HG03159 (cell line): ENCODE results near the gene RHBDL2.
"Not testable (repeated sequence)": the region's sequence is repeated elsewhere in the genome, so short reads cannot be mapped to it uniquely, and the experiment has no call there.

Experiments
- ATAC-seq: cut with Tn5 transposase; IDR thresholded peaks from one replicate; pipeline ENCODE4 v1.9.1; 2021; ENCODE audit warnings: mild to moderate bottlenecking, moderate library complexity; ENCODE audit not compliant: unreplicated experiment

The RHBDL2 gene

GRCh38 chr1:38938722-38939260, 2.8 kb downstream of the RHBDL2 start:
- no peak for ATAC-seq

- no peak for ATAC-seq
These were observed 9.1 kb downstream of the RHBDL2 start for GRCh38 chr1:38932571-38932970.

DNA sequence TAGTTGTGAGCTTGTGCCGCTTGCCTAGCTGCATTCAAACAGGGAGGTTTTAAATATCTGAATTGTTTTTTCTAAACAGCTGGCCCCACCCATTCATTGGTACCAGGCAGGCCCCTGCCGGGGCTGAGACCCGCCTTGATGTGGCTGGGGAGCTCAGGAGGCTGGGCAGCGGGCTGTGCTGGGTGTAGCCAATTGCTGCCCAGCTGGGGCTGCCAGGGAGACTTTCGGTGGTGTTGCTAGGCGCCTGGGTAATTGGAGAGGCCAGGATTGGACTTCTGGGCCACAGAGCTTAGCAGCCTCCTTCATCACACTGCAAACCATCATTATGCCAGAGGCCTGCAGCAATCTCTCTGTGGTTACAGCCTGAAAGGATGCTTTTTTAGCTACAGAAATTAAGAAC, 12.2 kb downstream of the RHBDL2 start:
- no peak for ATAC-seq

DNA sequence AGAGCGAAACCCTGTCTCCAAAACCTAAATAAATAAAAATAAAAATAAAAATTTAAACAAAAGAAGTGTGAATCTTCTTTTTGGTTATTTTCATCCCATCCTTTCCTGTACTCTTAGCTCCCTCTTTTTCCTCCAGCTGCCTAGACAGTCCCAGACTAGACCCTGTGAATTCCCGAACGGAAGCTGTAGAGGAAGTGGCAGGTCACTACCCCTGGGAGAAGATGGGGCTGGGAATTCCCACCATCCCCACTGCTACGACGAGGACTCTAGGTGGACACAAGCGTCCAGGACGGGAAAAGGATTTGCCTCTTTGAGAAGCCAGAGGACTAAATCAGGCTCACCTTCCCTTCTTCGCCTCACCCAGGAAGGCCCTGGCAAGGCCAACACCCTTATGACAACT, 12.6 kb downstream of the RHBDL2 start:
- ATAC-seq: no peak

- no peak for ATAC-seq
These were observed 15.5 kb downstream of the RHBDL2 start for GRCh38 chr1:38926091-38926490.

DNA sequence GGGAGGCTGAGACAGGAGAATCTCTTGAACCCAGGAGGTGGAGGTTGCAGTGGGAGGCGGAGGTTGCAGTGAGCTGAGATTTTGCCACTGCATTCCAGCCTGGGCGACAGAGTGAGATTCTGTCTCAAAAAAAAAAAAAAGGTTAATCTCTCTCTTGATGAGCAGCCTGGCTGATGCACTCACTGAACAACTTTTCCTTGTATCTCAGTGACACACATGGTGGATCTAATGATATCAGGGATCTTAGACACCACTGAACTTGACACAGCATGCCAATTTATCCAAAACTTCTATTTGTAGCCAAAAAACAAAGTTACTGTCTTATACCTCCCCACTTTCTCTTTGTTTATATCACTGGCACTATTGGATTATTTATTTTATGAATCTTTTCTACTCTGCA, 16.2 kb downstream of the RHBDL2 start:
- no peak for ATAC-seq

DNA sequence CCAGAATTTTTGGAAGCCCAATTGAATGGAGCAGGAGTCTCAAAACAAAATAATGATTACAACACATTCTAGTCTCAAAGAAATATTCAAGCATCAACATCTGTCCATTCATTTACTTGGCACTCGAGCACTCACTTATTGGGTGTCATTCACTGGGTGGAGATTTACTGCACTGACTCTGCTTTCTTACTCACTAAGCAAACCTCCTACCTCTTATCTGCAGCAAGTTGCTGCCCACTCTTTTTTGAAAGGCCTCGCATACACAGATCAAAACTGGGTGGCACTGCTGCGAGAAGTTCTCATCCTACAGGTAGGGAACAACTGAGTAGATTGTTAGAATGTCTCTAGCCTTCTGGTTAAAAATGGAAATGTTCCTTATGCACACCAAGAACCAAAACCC, 18.0 kb downstream of the RHBDL2 start:
- no peak for ATAC-seq

DNA sequence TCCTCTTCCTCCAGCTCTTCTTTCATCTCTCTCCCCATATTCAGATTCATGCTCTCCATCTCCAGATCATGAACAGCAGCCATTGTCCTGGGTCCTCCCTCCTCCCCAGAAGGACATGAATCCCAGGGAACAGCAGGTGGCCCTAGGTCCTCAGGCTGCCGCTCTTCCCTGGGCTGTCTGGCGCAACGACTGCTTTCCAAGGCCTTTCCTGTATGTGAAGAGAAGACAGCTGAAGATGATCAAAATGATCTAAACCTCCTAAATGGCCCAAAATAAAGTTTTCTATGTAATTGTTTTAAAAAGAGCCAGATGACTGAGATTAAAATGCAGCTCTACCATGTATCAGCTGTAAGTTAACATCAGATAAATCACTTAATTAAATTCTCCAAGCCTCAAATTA, 22.5 kb downstream of the RHBDL2 start:
- ATAC-seq: no peak

DNA sequence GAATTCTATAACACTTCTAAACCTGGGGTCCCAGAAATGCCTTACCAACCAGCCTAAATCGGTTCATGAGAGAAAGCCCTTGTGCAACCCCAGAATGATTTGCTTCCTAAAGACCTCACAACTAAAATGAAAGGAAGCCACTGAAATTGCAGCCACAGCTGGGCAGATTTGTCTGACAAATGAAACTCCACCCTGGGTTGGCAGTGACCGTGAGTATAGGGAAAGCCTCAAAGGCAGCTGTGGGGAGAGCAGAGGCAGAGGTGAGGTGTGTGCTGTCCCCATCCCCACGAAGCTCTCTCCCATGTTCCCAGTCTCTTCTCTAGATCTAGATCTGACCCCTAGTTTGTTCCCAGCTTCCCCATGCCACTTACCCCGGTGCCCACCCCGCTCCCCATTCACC, 23.1 kb downstream of the RHBDL2 start:
- ATAC-seq: no peak

DNA sequence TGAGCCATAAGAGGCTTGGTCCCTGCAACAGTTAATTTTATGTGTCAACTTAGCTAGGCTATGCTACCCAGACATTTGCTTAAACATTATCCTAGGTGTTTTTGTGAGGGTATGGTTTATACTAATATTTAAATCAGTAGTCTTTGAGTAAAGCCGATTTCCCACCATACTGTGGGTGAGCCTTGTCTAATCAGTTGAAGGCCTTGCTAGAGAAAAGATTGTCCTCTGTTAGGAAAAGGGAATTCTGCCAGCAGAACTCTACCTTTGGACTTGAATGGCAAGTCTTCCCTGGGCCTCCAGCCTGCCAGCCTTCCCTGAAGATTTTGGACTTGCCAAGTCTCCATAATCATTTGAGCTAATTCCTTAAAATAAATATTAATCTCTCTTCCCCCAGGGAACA, 23.9 kb downstream of the RHBDL2 start:
- ATAC-seq: no peak

- no peak for ATAC-seq
These were observed 24.3 kb downstream of the RHBDL2 start for GRCh38 chr1:38917337-38917736.

DNA sequence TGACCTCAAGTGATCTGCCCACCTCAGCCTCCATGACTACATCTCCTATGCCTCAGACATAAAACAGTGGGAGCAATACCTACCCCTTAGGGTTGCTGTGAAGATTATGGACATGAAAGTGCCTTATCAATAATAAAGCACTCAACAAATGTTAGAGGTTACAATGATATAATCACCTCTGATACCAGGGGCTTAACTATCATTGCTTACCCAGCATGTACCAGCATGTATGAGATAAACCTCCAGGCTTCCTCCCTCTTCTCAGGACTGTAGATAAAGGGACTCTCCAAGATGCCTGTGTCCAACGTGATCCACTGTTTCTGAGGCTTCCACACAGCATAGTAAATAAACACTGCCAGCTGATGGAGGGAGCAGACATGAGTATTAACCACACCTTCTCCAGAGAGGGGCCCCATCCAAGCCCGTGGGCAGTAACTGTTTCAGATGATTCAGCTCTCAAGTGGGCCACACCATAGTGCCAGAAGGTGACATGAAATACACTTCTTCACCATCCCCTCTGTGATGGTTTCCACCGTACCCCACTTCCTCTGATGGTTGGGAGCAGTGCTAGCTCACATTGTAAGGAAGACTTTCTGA, 26.2 kb downstream of the RHBDL2 start:
- ATAC-seq: no peak

DNA sequence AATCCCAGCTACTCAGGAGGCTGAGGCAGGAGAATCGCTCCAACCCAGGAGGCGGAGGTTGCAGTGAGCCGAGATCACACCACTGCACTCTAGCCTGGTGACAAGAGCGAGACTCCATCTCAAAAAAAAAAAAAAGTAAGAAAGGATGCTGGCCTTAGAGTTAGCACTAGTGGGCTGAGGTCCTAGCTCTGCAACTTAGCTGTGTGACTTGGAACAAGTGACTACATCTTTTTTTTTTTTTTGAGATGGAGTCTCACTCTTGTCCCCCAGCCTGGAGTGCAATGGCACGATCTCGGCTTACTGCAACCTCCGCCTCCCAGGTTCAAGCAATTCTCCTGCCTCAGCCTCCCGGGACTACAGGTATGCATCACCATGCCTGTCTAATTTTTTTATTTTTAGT, 26.7 kb downstream of the RHBDL2 start:
- not testable (repeated sequence) for ATAC-seq

DNA sequence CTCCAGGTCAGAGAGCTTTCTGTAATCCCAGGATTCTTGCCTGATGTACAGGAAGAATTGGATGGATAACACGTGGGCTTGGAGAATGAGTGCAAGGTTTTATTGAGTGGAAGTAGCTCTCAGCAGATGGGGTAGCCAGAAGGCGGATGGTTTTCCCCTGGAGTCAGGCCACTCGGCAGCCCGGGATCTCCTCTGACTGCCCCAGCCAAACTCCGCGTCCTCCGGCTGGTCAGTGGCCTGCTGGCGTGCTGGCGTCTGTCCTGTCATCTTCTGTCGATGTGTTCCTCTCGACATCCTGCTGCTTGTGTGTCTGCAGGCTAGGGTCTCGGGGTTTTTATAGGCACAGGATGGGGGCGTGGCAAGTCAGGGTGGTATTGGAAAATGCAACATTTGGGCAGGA, 32.8 kb downstream of the RHBDL2 start:
- no peak for ATAC-seq

DNA sequence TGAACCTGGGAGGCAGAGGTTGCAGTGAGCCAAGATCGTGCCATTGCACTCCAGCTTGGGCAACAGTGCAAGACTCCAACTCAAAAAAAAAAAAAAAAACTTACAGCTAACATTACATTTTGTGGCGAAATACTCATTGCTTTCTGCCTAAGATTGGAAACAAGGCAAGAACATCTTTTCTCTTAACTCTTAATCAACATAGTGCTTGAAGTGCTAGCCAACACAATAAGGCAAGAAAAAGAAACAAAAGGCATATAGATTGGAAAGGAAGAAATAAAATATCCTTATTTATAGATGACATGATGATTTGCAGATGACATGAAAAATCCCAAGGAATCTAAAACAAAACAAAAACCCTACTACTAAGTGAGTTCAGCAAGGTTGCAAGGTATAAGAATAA, 35.6 kb downstream of the RHBDL2 start:
- no peak for ATAC-seq

GRCh38 chr1:38899560-38899959, 42.1 kb downstream of the RHBDL2 start:
- no peak for ATAC-seq

- no peak for ATAC-seq
These were observed 42.9 kb downstream of the RHBDL2 start for GRCh38 chr1:38898653-38899230.

DNA sequence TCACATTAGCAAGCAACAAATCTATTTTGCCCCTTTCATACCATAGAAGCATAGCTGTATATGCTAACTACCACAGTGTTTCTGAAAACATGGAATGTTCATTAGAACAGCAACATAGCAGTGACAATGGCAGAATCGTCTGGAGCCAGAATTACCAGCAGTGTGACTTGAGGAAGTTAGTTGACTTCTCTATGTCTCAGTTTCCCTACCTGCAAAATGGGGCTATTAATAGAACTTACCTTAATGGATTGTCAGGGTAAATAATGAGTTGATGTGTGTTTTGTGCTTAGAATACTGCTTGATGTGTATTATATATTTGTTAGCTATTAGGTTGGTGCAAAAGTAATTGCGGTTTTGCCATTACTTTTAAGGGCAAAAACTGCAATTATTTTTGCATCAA, 45.5 kb downstream of the RHBDL2 start:
- no peak for ATAC-seq

- ATAC-seq: no peak
These were observed 48.7 kb downstream of the RHBDL2 start for GRCh38 chr1:38892976-38893375.

GRCh38 chr1:38891753-38892152, 49.9 kb downstream of the RHBDL2 start:
- ATAC-seq: no peak

- ATAC-seq: no peak
These were observed 52.0 kb downstream of the RHBDL2 start for GRCh38 chr1:38889589-38889988.

- ATAC-seq: no peak
These were observed 53.0 kb downstream of the RHBDL2 start for GRCh38 chr1:38888423-38889333.
